GM19193 (cell line): Measurements from ENCODE around the gene CDK5RAP1.

Experiments
- POLR2A ChIP-seq: IDR thresholded peaks from 4 replicates; pipeline ENCODE4 v1.6.1; 2011; ENCODE audit not compliant: insufficient read depth, insufficient read length; ENCODE audit errors: extremely low read depth

CDK5RAP1 gene

DNA sequence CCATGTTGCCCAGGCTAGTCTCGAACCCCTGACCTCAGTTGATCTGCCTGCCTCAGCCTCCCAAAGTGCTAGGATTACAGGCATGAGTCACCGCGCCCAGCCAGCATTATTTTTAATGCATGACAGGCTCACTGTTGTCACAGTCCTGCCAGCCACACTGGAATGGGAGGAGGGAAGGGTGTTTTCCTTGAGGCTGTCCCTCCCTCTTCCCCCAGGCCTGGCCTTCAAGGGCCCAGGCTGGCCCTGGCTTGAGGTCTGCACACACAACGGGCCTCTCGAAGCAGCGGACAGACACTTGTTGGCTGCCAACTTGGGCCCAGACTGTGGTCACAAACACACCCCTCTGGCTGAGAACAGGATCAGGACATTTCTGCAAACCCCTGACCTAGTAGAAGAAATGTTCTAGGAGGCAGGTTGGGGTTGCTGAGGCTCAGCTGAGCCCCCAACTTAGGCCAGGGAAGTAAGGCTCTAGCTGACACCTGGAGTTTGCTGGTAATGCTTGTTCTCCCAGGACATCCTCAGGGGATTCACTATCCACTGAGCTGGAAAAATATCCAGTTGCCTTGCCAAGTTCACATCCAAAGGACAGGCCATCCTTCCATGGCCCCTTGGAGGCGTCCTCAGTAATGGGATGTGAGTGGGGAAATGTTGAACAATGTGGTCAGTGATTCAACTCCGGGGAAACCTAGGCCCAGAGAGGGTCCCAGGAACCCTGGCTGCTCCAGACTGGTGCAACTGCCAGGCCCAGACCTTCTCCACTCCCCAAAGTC, 32.3 kb upstream of the CDK5RAP1 start:
- TF ChIP-seq POLR2A = no peak

DNA sequence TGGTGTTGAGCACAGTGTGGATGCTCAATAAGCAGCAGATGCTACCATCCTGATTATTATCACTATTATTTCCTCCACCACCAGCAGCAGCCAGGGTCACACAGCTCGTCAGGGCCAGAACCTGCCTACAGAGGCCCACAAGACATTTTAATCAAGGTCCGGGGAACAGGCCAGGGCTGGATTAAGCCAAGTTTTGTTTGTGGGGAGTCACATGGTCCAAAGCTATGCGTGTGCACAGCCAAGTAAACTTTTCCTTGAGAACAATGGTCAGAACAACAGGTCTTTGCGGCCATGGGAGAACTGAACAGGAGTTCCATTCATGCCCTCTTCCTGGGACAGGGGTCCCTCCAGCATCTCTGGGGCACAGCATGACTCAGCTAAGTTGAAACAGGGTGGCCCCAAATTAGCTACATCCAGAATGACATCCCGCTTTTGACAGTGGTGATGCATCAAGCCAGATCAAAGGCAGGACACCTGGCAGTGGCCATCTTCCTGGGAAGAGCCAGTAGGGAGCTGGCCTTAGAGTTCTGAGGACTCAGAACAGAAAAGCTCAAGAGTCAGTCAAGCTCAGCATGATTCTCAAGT, 30.6 kb upstream of the CDK5RAP1 start:
- TF ChIP-seq POLR2A = no peak

- no peak for TF ChIP-seq POLR2A
These were observed 22.0 kb upstream of the CDK5RAP1 start for GRCh38 chr20:33423141-33423834.

GRCh38 chr20:33419140-33419974, 18.0 kb upstream of the CDK5RAP1 start:
- no peak for TF ChIP-seq POLR2A

DNA sequence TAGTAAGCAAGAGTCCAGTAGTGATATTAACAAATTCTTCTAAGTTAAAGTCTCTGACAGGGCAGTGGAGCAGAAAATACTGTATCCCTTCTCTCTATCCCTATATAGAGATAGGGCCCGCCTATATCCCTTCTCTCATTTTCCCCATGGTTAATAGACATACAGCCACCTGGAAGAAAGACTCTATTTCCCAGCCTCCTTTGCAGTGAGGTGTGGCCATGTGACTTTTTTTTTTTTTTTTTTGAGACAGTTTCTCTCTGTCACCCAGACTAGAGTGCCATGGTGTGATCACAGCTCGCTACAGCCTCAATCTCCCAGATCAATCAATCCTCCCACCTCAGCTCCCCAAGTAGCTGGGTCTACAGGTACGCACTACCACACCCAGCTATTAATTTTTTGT, 16.7 kb upstream of the CDK5RAP1 start:
- no peak for TF ChIP-seq POLR2A

DNA sequence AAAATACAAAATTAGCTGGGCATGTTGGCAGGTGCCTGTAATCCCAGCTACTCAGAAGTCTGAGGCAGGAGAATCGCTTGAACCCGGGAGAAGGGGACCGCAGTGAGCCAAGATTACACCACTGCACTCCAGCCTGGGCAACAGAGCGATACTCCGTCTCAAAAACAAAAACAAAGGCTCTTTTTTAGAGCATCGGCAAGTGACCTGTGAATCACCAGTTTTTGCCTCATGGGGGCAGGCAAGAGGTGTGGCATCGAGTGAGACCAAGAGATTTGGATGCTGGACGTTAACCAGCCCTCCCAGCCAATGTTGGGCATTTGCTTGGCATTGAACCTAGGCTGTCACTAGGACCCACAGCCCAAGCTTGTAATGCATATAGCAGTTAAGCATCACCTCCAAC, 14.6 kb upstream of the CDK5RAP1 start:
- TF ChIP-seq POLR2A = no peak

DNA sequence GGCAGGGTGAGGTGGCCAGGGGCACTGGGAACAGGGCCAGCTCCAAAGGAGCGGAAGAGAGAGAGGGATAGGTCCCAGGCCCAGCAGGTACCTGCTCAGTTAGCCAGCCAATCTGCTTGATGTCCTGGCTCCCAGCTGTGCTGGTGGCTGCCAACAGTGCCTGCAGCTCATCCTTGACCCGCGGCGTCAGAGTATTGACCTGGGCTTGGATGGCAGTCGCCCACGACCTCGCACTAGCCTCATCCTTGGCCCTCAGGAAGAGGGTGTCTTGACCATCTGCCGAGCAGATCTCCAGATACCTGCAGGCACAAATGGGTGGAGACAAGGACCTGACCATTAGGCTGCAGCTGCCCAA, 11.1 kb upstream of the CDK5RAP1 start:
- no peak for TF ChIP-seq POLR2A

DNA sequence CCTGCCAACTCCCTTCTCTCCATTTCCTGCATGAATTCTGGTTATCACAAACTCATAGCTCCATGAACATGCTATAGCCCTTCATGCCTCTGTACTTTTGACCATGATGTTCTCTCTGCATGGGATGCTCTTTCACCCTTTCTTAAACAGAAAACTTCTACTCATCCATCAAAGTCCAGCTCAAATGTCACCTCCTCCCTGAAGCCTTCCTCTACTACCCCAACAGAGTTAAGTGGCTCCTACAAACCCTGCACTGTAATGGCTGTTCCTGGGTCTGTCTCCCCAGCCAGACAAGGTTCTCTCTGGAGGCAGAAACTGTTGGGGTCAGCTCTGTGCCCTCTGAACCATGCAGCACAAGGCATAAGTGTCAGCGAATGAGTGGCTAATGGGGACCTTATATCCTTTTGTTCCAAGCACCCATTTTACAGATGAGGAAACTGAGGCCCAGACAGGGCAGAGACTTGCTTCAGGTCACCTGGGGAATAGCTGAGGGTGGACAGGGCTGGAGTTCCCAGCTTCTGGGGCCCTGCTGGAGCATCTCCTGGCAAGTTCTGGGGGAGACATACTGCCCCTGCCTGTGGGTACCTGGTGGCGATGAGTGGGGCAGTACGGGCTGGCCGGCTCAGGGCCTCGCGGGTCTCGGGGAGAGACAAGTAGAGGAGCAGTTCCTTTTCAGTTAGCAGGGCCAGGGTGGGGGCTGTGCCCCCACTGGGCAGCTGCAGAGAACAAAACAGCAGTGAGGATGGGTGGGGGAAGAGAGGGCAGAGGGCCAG, 10.6 kb upstream of the CDK5RAP1 start:
- no peak for TF ChIP-seq POLR2A

DNA sequence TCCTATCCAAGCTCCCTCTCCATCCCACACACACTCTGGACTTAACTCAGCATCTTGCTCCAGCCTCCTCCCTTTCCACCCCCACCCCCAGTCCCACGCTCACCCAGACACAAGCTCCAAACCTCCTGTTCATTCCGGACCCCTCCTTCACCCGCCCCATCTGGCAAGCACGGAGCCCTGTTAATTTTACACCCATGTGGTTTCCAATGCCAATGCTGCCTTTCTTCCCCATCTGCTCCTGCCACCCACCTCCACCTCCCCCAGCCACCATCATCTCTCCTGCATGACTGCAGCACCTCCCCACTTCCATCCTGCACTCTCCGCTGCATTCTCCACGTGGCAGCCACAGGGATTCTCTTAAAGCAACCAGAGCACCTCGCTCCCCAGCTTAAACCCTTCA, 9.9 kb upstream of the CDK5RAP1 start:
- no peak for TF ChIP-seq POLR2A

GRCh38 chr20:33410081-33410742, 8.9 kb upstream of the CDK5RAP1 start:
- no peak for TF ChIP-seq POLR2A

- no peak for TF ChIP-seq POLR2A
These were observed 7.7 kb upstream of the CDK5RAP1 start for GRCh38 chr20:33408716-33409654.

DNA sequence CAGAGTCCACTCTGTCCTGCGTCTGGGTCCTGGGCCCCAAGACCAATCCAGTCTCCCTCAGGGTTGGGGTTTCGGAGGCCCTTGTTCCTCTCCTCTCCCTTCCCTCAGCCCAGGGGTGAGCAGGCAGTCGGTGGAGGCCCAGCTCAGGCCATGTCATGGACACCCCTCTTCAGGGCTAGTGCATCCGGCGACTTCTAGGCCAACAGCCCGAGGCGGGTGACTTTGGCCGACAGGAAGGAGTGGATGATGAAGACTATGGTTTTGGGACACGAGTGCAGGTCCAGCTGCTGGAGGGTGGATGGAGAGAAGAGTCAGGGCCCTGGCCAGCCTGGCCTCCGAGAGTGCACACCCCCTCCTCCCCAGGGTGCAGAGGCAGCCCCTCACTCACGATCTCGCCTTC, 7.0 kb upstream of the CDK5RAP1 start:
- TF ChIP-seq POLR2A = no peak

GRCh38 chr20:33407796-33408195, 6.5 kb upstream of the CDK5RAP1 start:
- no peak for TF ChIP-seq POLR2A
